Ovary (tissue), 3 donors: Measurements from ENCODE around the gene MEIS1.

Experiments used
- CTCF ChIP-seq, 3 donors: fragments of 450-650 bp in 2 of 3; fragments of 200-600 bp in 1 of 3; IDR thresholded peaks; one replicate each; pipeline versions ENCODE4 v1.5.1 to v1.8.0; 2016 to 2022; ENCODE audit warnings: antibody characterized with exemption in 3 of 3, mild to moderate bottlenecking in 1 of 3
- EP300 ChIP-seq: sonication (generic); formaldehyde crosslinking; IDR thresholded peaks from one replicate; pipeline ENCODE4 v1.6.1; 2017; ENCODE audit warnings: antibody characterized with exemption
- POLR2A ChIP-seq: fragments of 450-650 bp; IDR thresholded peaks from one replicate; pipeline ENCODE4 v1.6.1; 2017; ENCODE audit warnings: antibody characterized with exemption, mild to moderate bottlenecking, moderate library complexity
- donor health status: DM: no; HTN: no; CAD: no.

GRCh38 chr2:66427300-66427699 is 7.6 kb upstream of the MEIS1 start:
- TF ChIP-seq CTCF (IDR thresholded peaks at IDR 0.05) (no peak), POLR2A (no peak), EP300 (no peak)
